Testis (tissue), 3 donors: ENCODE data around the gene OR56A3. TPM values are rescaled to one million over a fixed set of nuclear protein-coding genes. Genes with fewer than 3 reads are reported as not detected.

ENCODE experiments used
- DNase-seq: peaks from one replicate; pipeline ENCODE4 v3.0.0-alpha.2; 2019
- H3K27ac ChIP-seq, 2 donors: fragments of 200-600 bp; sonication (generic); one replicate each; pipeline ENCODE4 v1.5.1; 2019
- H3K27me3 ChIP-seq: fragments of 200-600 bp; sonication (generic); one replicate; pipeline ENCODE4 v1.5.1; 2019
- H3K36me3 ChIP-seq: fragments of 200-600 bp; sonication (generic); one replicate; pipeline ENCODE4 v1.5.1; 2017; ENCODE audit warnings: low read depth; ENCODE audit errors: missing control alignments
- H3K4me1 ChIP-seq: fragments of 200-600 bp; sonication (generic); one replicate; pipeline ENCODE4 v1.5.1; 2019
- H3K4me3 ChIP-seq, 2 donors: fragments of 200-600 bp; sonication (generic); one replicate each; pipeline ENCODE4 v1.5.1; 2017 to 2019
- H3K9me3 ChIP-seq: fragments of 200-600 bp; sonication (generic); one replicate; pipeline ENCODE4 v1.5.1; 2017
- POLR2A ChIP-seq: fragments of 450-650 bp; IDR thresholded peaks from one replicate; pipeline ENCODE4 v1.6.1; 2017; ENCODE audit warnings: antibody characterized with exemption, mild to moderate bottlenecking, moderate library complexity
- WGBS, 2 donors: methylation state at CpG; one replicate each; pipeline ENCODE4 v1.1.5; 2018; 5-methylcytosine and 5-hydroxymethylcytosine counted together
- intact Hi-C: fragments of 100-400 bp; cut with DNase I; formaldehyde crosslinking; loops from one replicate; pipeline ENCODE4 v1.15.1; 2023; ENCODE audit warnings: low total_unique reads
- polyA plus RNA-seq: library from polyadenylated mRNA; stranded (reverse); fragments of 350-450 nt; fragmentation: Illumina TruSeq; extraction: RNeasy Lipid Tissue Mini Kit (QIAGEN cat#74804); gene quantifications from one replicate; pipeline ENCODE4 v1.2.3, GENCODE V29; 2014; ENCODE audit warnings: low read depth, low replicate concordance; ENCODE audit not compliant: insufficient read depth
- total RNA-seq, 2 donors: library from RNA; depleted of rRNA; stranded (reverse); fragments of >200 nt; gene quantifications; one replicate each; pipeline ENCODE4 v1.2.3, GENCODE V29; 2016
- TF ChIP-seq, protein P1 (sequence below), 3 experiments: fragments of 450-650 bp in 2 of 3; fragments of 200-600 bp in 1 of 3; sonication (generic) in 1 of 3; IDR thresholded peaks; one replicate each; pipeline ENCODE4 v1.5.1; 2016 to 2019; ENCODE audit warnings: antibody characterized with exemption in 3 of 3, mild to moderate bottlenecking in 2 of 3, moderate library complexity in 1 of 3

The OR56A3 gene
- total and polyA plus RNA-seq, 3 donors from 2014 or later = 0.87 to 1.0 (median 0.90) TPM

DNA sequence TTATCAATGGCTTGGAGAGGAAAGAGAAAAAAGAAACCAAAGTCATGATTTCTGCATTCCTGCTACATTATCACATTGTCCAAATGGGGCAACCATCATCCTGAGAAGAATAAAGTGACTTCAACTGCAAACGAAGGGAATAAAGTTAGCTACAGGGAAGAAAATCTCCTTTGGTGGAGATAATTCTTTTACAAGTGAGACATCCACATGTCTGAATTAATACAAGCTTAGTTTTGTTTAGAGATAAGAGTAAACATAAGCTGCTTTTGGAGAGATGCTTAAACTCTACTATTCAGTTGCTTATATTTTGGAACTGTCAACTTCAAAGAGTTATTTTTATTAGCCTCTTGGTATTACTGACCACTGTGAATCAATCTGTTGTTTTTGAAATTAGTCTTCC, 44.8 kb downstream of the OR56A3 start, which contains the start of gene OR52L1:
OR52L1 (minus strand) TSS at position 101 of the 400 bp plus-strand sequence; CDS start at position 46, 55 bp downstream.
- 76% methylated on average over 1 of the region's 1 CpG for WGBS, 2 donors
- no peaks in the 10 kb centered on the region for H3K9me3 ChIP-seq
- H3K36me3 ChIP-seq = no peaks in the 10 kb centered on the region

GRCh38 chr11:5989203-5989602, 47.2 kb downstream of the OR56A3 start:
- TF ChIP-seq POLR2A = no peak
- TF ChIP-seq, protein P1, sequence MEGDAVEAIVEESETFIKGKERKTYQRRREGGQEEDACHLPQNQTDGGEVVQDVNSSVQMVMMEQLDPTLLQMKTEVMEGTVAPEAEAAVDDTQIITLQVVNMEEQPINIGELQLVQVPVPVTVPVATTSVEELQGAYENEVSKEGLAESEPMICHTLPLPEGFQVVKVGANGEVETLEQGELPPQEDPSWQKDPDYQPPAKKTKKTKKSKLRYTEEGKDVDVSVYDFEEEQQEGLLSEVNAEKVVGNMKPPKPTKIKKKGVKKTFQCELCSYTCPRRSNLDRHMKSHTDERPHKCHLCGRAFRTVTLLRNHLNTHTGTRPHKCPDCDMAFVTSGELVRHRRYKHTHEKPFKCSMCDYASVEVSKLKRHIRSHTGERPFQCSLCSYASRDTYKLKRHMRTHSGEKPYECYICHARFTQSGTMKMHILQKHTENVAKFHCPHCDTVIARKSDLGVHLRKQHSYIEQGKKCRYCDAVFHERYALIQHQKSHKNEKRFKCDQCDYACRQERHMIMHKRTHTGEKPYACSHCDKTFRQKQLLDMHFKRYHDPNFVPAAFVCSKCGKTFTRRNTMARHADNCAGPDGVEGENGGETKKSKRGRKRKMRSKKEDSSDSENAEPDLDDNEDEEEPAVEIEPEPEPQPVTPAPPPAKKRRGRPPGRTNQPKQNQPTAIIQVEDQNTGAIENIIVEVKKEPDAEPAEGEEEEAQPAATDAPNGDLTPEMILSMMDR (IDR thresholded peaks at IDR 0.05) = no peak
- H3K9me3 ChIP-seq = no peaks in the 10 kb centered on the region
- intact Hi-C loops = no loop called here
- 92 to 94% methylated on average over 4 of the region's 4 CpGs for WGBS, 2 donors
- H3K4me1 ChIP-seq = no peaks in the 10 kb centered on the region
- no peak overlapping the region for H3K4me3 ChIP-seq
- H3K27me3 ChIP-seq = no peaks in the 10 kb centered on the region
- DNase-seq = no peak
- no peaks in the 10 kb centered on the region for H3K36me3 ChIP-seq
- no peak overlapping the region for H3K27ac ChIP-seq

More for the DNA sequence above, 44.8 kb downstream of the OR56A3 start, which contains the start of gene OR52L1:
- no peak for DNase-seq
- Histone ChIP-seq H3K27ac (no peak within 1 kb of the TSS), H3K4me1 (no peaks in the 10 kb centered on the region), H3K27me3 (no peaks in the 10 kb centered on the region), H3K4me3 (no peak within 1 kb of the TSS)
- TF ChIP-seq, protein P1 (IDR thresholded peaks at IDR 0.05) = no peak
- no peak for TF ChIP-seq POLR2A
- intact Hi-C loops = no loop called here

- no peaks in the 10 kb centered on the region for H3K36me3 ChIP-seq
- H3K27ac ChIP-seq = no peak overlapping the region
- H3K27me3 ChIP-seq = no peaks in the 10 kb centered on the region
- no peaks in the 10 kb centered on the region for H3K9me3 ChIP-seq
- WGBS, 2 donors = 81 to 92% methylated on average over 3 of the region's 3 CpGs
- intact Hi-C loops = no loop called here
- no peak overlapping the region for H3K4me3 ChIP-seq
- no peaks in the 10 kb centered on the region for H3K4me1 ChIP-seq
- TF ChIP-seq, protein P1 (IDR thresholded peaks at IDR 0.05) = no peak
- no peak for TF ChIP-seq POLR2A
- DNase-seq = no peak
These were observed 50.1 kb downstream of the OR56A3 start for GRCh38 chr11:5992150-5992549.

- 64 to 73% methylated on average over 3 of the region's 3 CpGs for whole genome bisulfite sequencing, 2 donors
- Histone ChIP-seq H3K36me3 (no peaks in the 10 kb centered on the region), H3K4me1 (no peaks in the 10 kb centered on the region), H3K4me3 (no peak overlapping the region), H3K27me3 (no peaks in the 10 kb centered on the region), H3K27ac (no peak overlapping the region), H3K9me3 (no peaks in the 10 kb centered on the region)
- intact Hi-C loops = no loop called here
- no peak for DNase-seq
- no peak for TF ChIP-seq POLR2A
- TF ChIP-seq, protein P1 (IDR thresholded peaks at IDR 0.05) = peak; percentile 7 to 61 (median 47)
These were observed 50.7 kb downstream of the OR56A3 start for GRCh38 chr11:5992604-5993251.

GRCh38 chr11:5994791-5995190, 52.7 kb downstream of the OR56A3 start:
- 88 to 100% methylated on average over 12 to 14 of the region's 14 CpGs for WGBS, 2 donors
- no peak overlapping the region for H3K27ac ChIP-seq

More at GRCh38 chr11:5994791-5995190, 52.7 kb downstream of the OR56A3 start:
- H3K4me1 ChIP-seq = no peaks in the 10 kb centered on the region
- TF ChIP-seq, protein P1 (IDR thresholded peaks at IDR 0.05) = no peak
- TF ChIP-seq POLR2A = no peak
- no peaks in the 10 kb centered on the region for H3K36me3 ChIP-seq
- H3K4me3 ChIP-seq = no peak overlapping the region
- H3K9me3 ChIP-seq = no peaks in the 10 kb centered on the region
- H3K27me3 ChIP-seq = no peaks in the 10 kb centered on the region
- no peak for DNase-seq
- intact Hi-C loops = no loop called here
